A549 (cell line): ENCODE measurements around the gene GUCA1A. TPM values are rescaled to one million over a fixed set of nuclear protein-coding genes. Genes with fewer than 3 reads are reported as not detected.
A peak's percentile ranks its signal among the peaks of the same experiment; 100 is the strongest.

ENCODE experiments used
- ATAC-seq, 2 experiments: fragments of 200-7000 bp in 1 of 2; fragments of >200 bp in 1 of 2; cut with Nextera tagmentation in 1 of 2; cut with Tn5 transposase in 1 of 2; 3 replicates each; pipeline versions ENCODE4 v1.8.0 to v1.9.1; 2018 to 2020; ENCODE audit warnings: mild to moderate bottlenecking in 1 of 2, moderate library complexity in 1 of 2
- CTCF ChIA-PET: fragments of 300-600 bp; sonication (Branson Sonifier 250); formaldehyde crosslinking; extraction: SDS; loops from one replicate; lab custom pipeline; 2021; ENCODE audit warnings: antibody characterized with exemption, inconsistent platforms; lab: Yijun Ruan, JAX
- POLR2A ChIA-PET: fragments of 350-600 bp; formaldehyde crosslinking; extraction: SDS; loops from one replicate; lab custom pipeline; 2021; ENCODE audit warnings: antibody characterized with exemption, inconsistent platforms; lab: Yijun Ruan, JAX
- DNase-seq, 2 experiments: peaks; one replicate each; pipeline versions ENCODE4 v3.0.0 to v3.0.0-alpha.2; 2011 to 2016; ENCODE audit warnings: low read depth in 1 of 2, low spot score in 1 of 2
- FAIRE-seq: peaks from 2 replicates; lab custom pipeline; 2011; peaks lifted over from hg19 to GRCh38; lab: Jason Lieb, UNC
- H3K27ac ChIP-seq, 2 experiments: fragments of >200 bp; sonication (Bioruptor Twin); formaldehyde crosslinking; 3 replicates each; pipeline ENCODE4 v1.5.1; 2016 to 2017
- H3K4me1 ChIP-seq: fragments of >200 bp; sonication (Bioruptor Twin); formaldehyde crosslinking; 3 replicates; pipeline ENCODE4 v1.6.1; 2016
- H3K4me2 ChIP-seq: fragments of >200 bp; sonication (Bioruptor Twin); formaldehyde crosslinking; 3 replicates; pipeline ENCODE4 v1.6.1; 2016
- H3K4me3 ChIP-seq: fragments of >200 bp; sonication (Bioruptor Twin); formaldehyde crosslinking; 3 replicates; pipeline ENCODE4 v1.5.1; 2016
- H3K9me3 ChIP-seq: fragments of >200 bp; sonication (Bioruptor Twin); formaldehyde crosslinking; 3 replicates; pipeline ENCODE4 v1.6.1; 2016
- CHD2 ChIP-seq: fragments of 150-350 bp; IDR thresholded peaks from 2 replicates; pipeline ENCODE4 v1.6.1; 2014; ENCODE audit warnings: low read length; ENCODE audit not compliant: partially characterized antibody
- CHD4 ChIP-seq: fragments of 200-600 bp; sonication (generic); IDR thresholded peaks from 2 replicates; pipeline ENCODE4 v1.6.1; 2016; ENCODE audit warnings: antibody characterized with exemption, mild to moderate bottlenecking, borderline replicate concordance
- EHF ChIP-seq: fragments of 250-450 bp; sonication (Bioruptor Pico); IDR thresholded peaks from 2 replicates; pipeline ENCODE4 v1.5.0; 2020; ENCODE audit warnings: mild to moderate bottlenecking
- FOSB ChIP-seq: fragments of 250-450 bp; sonication (Bioruptor Pico); IDR thresholded peaks from 2 replicates; pipeline ENCODE4 v1.5.0; 2020; ENCODE audit warnings: mild to moderate bottlenecking, moderate library complexity
- FOSL2 ChIP-seq, 2 experiments: fragments of 450-650 bp in 1 of 2; fragments of >200 bp in 1 of 2; sonication (Bioruptor Twin) in 1 of 2; formaldehyde crosslinking; IDR thresholded peaks; 2 replicates each; pipeline versions ENCODE4 v1.5.0 to v1.6.1; 2016 to 2020; ENCODE audit warnings: mild to moderate bottlenecking in 1 of 2, moderate library complexity in 1 of 2
- HOXB5 ChIP-seq: fragments of 250-450 bp; sonication (Bioruptor Pico); IDR thresholded peaks from 2 replicates; pipeline ENCODE4 v1.5.0; 2020; ENCODE audit warnings: mild to moderate bottlenecking, moderate library complexity
- JUN ChIP-seq, 2 experiments: fragments of >200 bp; sonication (Bioruptor Twin); formaldehyde crosslinking; IDR thresholded peaks; 2 replicates in 1 of 2; 3 replicates in 1 of 2; pipeline ENCODE4 v1.6.1; 2016 to 2017
- JUNB ChIP-seq: fragments of >200 bp; sonication (Bioruptor Twin); formaldehyde crosslinking; IDR thresholded peaks from 2 replicates; pipeline ENCODE4 v1.6.1; 2016
- KDM1A ChIP-seq: fragments of 200-600 bp; sonication (generic); IDR thresholded peaks from 2 replicates; pipeline ENCODE4 v1.6.1; 2016; ENCODE audit warnings: low read depth, mild to moderate bottlenecking
- MAZ ChIP-seq: fragments of 150-350 bp; IDR thresholded peaks from 2 replicates; pipeline ENCODE4 v1.6.1; 2014; ENCODE audit warnings: antibody characterized with exemption, low read depth, low read length, borderline replicate concordance
- MYC ChIP-seq: IDR thresholded peaks from 2 replicates; pipeline ENCODE4 v1.6.1; 2012; ENCODE audit warnings: mild to moderate bottlenecking, inconsistent platforms, low read length, improper control_type of control experiment, borderline replicate concordance
- SREBF2 ChIP-seq: fragments of 450-650 bp; IDR thresholded peaks from 2 replicates; pipeline ENCODE4 v1.6.1; 2014; ENCODE audit warnings: mild to moderate bottlenecking, moderate library complexity
- TFCP2L1 ChIP-seq: fragments of 250-450 bp; sonication (Bioruptor Pico); IDR thresholded peaks from 2 replicates; pipeline ENCODE4 v1.5.0; 2021; ENCODE audit warnings: mild to moderate bottlenecking
- ZFP36 ChIP-seq: fragments of 450-650 bp; IDR thresholded peaks from 2 replicates; pipeline ENCODE4 v1.6.1; 2014; ENCODE audit warnings: borderline replicate concordance; ENCODE audit not compliant: partially characterized antibody
- ZSCAN20 ChIP-seq: fragments of 250-450 bp; sonication (Bioruptor Pico); IDR thresholded peaks from 2 replicates; pipeline ENCODE4 v1.8.0; 2022; ENCODE audit warnings: mild to moderate bottlenecking, moderate library complexity
- WGBS: methylation state at CpG from one replicate; pipeline ENCODE4 v1.1.6; 2017; ENCODE audit errors: missing lambda C conversion rate; 5-methylcytosine and 5-hydroxymethylcytosine counted together
- polyA plus RNA-seq, 4 experiments: library from polyadenylated mRNA; depleted of rRNA in 3 of 4; stranded (reverse); fragments of >200 nt; fragmentation: RNase III in 1 of 4; extraction: RNeasy Plus Mini Kit Qiagen cat#74134 plus additional on column Dnase treatment in 1 of 4; gene quantifications; 2 replicates in 3 of 4; 3 replicates in 1 of 4; pipeline ENCODE4 v1.2.3, GENCODE V29; 2011 to 2017
- TF ChIP-seq, protein P1 (sequence below): fragments of 250-450 bp; sonication (Bioruptor Pico); IDR thresholded peaks from 2 replicates; pipeline ENCODE4 v1.5.0; 2020; ENCODE audit warnings: low read depth, mild to moderate bottlenecking, moderate library complexity
- TF ChIP-seq, protein P2 (sequence below): fragments of >200 bp; sonication (Bioruptor Twin); formaldehyde crosslinking; IDR thresholded peaks from 2 replicates; pipeline ENCODE4 v1.6.1; 2016
- TF ChIP-seq, protein P3 (sequence below): fragments of 450-650 bp; IDR thresholded peaks from 2 replicates; pipeline ENCODE4 v1.6.1; 2014; ENCODE audit warnings: antibody characterized with exemption
- TF ChIP-seq, protein P4 (sequence below): fragments of >200 bp; sonication (Bioruptor Twin); formaldehyde crosslinking; IDR thresholded peaks from 3 replicates; pipeline ENCODE4 v1.6.1; 2016
- TF ChIP-seq, protein P5 (sequence below): IDR thresholded peaks from 2 replicates; pipeline ENCODE4 v1.6.1; 2012
- TF ChIP-seq, protein P6 (sequence below): fragments of >200 bp; sonication (Bioruptor Twin); formaldehyde crosslinking; IDR thresholded peaks from 3 replicates; pipeline ENCODE4 v1.5.1; 2016

Gene GUCA1A
- polyA plus RNA-seq, 2 of the 4 experiments (the other 2 are of a cell fraction), result not detected

DNA sequence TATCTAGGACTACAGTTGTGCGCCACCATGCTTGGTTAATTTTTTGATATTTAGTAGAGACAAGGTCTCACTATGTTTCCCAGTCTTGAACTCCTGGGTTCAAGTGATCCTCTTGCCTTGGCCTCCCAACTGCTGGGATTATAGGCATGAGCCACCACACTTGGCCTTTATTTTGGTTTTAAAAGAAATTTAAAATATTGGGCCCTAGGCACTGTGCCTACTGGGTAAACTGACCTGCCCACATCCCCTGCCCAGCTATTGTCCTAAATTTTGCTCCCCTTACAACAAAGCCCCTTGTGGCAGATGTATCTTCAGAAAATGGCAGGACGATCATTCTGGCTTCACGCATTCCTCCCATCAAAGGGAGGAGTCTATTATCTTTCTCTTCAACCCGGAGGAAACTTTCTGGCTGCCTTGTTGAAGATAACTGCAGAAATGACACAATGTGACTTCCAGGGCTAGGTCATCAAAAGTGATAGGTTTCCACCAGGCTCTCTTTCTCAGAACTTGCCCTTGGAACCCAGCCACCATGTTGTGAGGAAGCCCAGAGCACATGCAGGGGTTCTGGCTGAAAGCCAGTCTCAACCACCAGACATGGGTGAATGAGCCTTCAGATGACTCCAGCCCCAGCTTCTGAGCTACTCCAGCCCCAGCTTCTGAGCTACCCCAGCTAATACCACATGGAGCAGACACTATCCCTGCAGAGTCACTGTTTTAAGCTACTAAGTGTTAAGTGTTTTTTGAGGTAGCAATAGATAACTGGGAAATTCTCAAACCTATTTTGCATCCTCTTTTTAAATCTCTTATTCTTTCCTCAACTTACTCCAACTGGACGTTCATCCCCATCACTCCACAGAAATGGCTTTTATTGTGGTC, 26.2 kb downstream of the GUCA1A start:
- ATAC-seq (peak in 1 of 2 experiments; percentile 17; a peak in 1 of 6 replicates), FAIRE-seq (no peak), DNase-seq (peak in 1 of 2 experiments; percentile 34)
- Histone ChIP-seq H3K4me1 (peaks cover 76% of the 10 kb centered on the region), H3K4me3 (no peak overlapping the region), H3K27ac (peak overlapping the region; percentile 72 to 86), H3K9me3 (no peaks in the 10 kb centered on the region), H3K4me2 (peak overlapping the region; percentile 55)
- ChIA-PET POLR2A (interaction anchor here (0.6 kb wide), 1 partner anchor 691 kb away, joined by 3 read pairs; a partner anchor contains a TSS), CTCF (interaction anchor here (0.6 to 5.8 kb wide), 5 partner anchors 15 to 123 kb away, joined by 3 to 31 read pairs (median 4); no protein-coding TSS in a partner anchor)
- WGBS, result 82% methylated on average over 5 of the region's 5 CpGs
- TF ChIP-seq EHF (CRISPR knock-in tag) (no peak), TFCP2L1 (no peak), FOSB (CRISPR knock-in tag) (no peak), SREBF2 (no peak), ZSCAN20 (CRISPR knock-in tag) (no peak), ZFP36 (no peak), HOXB5 (CRISPR knock-in tag) (no peak), CHD2 (no peak), JUN (IDR thresholded peaks at IDR 0.05) (no peak), MYC (no peak), CHD4 (no peak), MAZ (no peak), KDM1A (no peak)
- TF ChIP-seq, protein P1, sequence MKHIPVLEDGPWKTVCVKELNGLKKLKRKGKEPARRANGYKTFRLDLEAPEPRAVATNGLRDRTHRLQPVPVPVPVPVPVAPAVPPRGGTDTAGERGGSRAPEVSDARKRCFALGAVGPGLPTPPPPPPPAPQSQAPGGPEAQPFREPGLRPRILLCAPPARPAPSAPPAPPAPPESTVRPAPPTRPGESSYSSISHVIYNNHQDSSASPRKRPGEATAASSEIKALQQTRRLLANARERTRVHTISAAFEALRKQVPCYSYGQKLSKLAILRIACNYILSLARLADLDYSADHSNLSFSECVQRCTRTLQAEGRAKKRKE, result no peak
- TF ChIP-seq, protein P2, sequence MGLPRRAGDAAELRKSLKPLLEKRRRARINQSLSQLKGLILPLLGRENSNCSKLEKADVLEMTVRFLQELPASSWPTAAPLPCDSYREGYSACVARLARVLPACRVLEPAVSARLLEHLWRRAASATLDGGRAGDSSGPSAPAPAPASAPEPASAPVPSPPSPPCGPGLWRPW, result no peak
- TF ChIP-seq, protein P3, sequence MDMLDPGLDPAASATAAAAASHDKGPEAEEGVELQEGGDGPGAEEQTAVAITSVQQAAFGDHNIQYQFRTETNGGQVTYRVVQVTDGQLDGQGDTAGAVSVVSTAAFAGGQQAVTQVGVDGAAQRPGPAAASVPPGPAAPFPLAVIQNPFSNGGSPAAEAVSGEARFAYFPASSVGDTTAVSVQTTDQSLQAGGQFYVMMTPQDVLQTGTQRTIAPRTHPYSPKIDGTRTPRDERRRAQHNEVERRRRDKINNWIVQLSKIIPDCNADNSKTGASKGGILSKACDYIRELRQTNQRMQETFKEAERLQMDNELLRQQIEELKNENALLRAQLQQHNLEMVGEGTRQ, result no peak
- TF ChIP-seq, protein P4, sequence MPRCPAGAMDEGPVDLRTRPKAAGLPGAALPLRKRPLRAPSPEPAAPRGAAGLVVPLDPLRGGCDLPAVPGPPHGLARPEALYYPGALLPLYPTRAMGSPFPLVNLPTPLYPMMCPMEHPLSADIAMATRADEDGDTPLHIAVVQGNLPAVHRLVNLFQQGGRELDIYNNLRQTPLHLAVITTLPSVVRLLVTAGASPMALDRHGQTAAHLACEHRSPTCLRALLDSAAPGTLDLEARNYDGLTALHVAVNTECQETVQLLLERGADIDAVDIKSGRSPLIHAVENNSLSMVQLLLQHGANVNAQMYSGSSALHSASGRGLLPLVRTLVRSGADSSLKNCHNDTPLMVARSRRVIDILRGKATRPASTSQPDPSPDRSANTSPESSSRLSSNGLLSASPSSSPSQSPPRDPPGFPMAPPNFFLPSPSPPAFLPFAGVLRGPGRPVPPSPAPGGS, result no peak

DNA sequence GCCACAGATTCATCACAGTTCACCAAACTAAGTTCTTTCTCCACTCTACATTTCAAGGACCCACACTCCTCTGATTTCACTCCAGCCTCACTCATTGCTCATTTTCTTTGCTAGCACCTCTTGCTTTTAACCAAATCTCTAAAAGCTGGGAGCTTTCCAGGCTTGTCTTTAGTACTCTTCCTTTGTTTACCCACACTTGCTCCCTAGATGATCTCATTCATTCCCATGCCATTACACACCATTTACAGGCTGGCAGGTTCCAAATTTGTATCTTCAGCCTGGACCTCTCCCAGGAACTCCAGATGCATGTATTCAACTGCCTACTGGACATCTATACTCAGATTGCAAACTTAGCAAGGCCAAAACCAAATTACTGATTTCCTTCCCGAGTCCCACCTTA, 26.9 kb downstream of the GUCA1A start:
- peak overlapping the region; percentile 55 for H3K4me2 ChIP-seq
- FAIRE-seq (no peak), ATAC-seq (peak; percentile 20 to 66; a peak in 3 of 6 replicates)

More for the DNA sequence above, 26.9 kb downstream of the GUCA1A start:
- H3K4me3 ChIP-seq, result no peak overlapping the region
- ChIA-PET POLR2A (interaction anchor here (0.6 to 0.7 kb wide), 3 partner anchors 581 to 1863 kb away, joined by 3 to 4 read pairs (median 3); a partner anchor contains a TSS), CTCF (interaction anchor here (0.6 to 5.8 kb wide), 5 partner anchors 12 to 124 kb away, joined by 3 to 31 read pairs (median 4); no protein-coding TSS in a partner anchor)
- peak overlapping the region; percentile 74 to 86 for H3K27ac ChIP-seq
- H3K9me3 ChIP-seq, result no peaks in the 10 kb centered on the region
- H3K4me1 ChIP-seq, result peaks cover 83% of the 10 kb centered on the region
- peak in 1 of 2 experiments; percentile 66 for DNase-seq
- TF ChIP-seq FOSL2 (IDR thresholded peaks at IDR 0.05), result no peak
- peak; percentile 56 for TF ChIP-seq FOSL2 (CRISPR knock-in tag; IDR thresholded peaks at IDR 0.05)
- TF ChIP-seq, protein P5, sequence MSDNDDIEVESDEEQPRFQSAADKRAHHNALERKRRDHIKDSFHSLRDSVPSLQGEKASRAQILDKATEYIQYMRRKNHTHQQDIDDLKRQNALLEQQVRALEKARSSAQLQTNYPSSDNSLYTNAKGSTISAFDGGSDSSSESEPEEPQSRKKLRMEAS, result no peak
- peak; percentile 40 for TF ChIP-seq JUNB
- TF ChIP-seq, protein P6, sequence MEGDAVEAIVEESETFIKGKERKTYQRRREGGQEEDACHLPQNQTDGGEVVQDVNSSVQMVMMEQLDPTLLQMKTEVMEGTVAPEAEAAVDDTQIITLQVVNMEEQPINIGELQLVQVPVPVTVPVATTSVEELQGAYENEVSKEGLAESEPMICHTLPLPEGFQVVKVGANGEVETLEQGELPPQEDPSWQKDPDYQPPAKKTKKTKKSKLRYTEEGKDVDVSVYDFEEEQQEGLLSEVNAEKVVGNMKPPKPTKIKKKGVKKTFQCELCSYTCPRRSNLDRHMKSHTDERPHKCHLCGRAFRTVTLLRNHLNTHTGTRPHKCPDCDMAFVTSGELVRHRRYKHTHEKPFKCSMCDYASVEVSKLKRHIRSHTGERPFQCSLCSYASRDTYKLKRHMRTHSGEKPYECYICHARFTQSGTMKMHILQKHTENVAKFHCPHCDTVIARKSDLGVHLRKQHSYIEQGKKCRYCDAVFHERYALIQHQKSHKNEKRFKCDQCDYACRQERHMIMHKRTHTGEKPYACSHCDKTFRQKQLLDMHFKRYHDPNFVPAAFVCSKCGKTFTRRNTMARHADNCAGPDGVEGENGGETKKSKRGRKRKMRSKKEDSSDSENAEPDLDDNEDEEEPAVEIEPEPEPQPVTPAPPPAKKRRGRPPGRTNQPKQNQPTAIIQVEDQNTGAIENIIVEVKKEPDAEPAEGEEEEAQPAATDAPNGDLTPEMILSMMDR, result no peak
- 0 out of 5 replicates have a peak, but pooled peaks of 1 of the 2 experiments have one; percentile 22 for TF ChIP-seq JUN (IDR thresholded peaks at IDR 0.05)
- TF ChIP-seq ZSCAN20 (CRISPR knock-in tag), result no peak
- 9% methylated on average over 1 of the region's 1 CpG for WGBS
